ENCODE data around the gene STBD1.

STBD1 gene

GRCh38 chr4:76316131-76316530 lies 9.6 kb downstream of the STBD1 start:
- Histone ChIP-seq H3K27me3 (ENCODE audit: insufficient read depth, low read length) (no peaks in the 10 kb centered on the region), H2AFZ (ENCODE audit: low read length, unreplicated experiment) (no peak overlapping the region), H3K4me3 (ENCODE audit: low read depth, low read length) (no peak overlapping the region), H3K79me2 (ENCODE audit: control insufficient read depth, insufficient read depth, low read length, unreplicated experiment) (no peaks in the 10 kb centered on the region), H3K4me1 (ENCODE audit: control insufficient read depth, insufficient read depth, low read length, unreplicated experiment) (no peaks in the 10 kb centered on the region), H3K27ac (ENCODE audit: low read depth, low read length) (no peak overlapping the region), H3K36me3 (ENCODE audit: insufficient read depth, low read length) (0 out of 2 replicates have a peak, but pooled peaks cover 4% of the 10 kb centered on the region)

- no peaks in the 10 kb centered on the region for H3K27me3 ChIP-seq (ENCODE audit: insufficient read depth, low read length)
- no peak overlapping the region for H2AFZ ChIP-seq (ENCODE audit: low read length, unreplicated experiment)
- H3K4me3 ChIP-seq (ENCODE audit: low read depth, low read length) = no peak overlapping the region
- no peaks in the 10 kb centered on the region for H3K36me3 ChIP-seq (ENCODE audit: insufficient read depth, low read length)
- no peak overlapping the region for H3K27ac ChIP-seq (ENCODE audit: low read depth, low read length)
- no peaks in the 10 kb centered on the region for H3K79me2 ChIP-seq (ENCODE audit: control insufficient read depth, insufficient read depth, low read length, unreplicated experiment)
- no peaks in the 10 kb centered on the region for H3K4me1 ChIP-seq (ENCODE audit: control insufficient read depth, insufficient read depth, low read length, unreplicated experiment)
Measured at GRCh38 chr4:76322236-76322635, 15.7 kb downstream of the STBD1 start.

- Histone ChIP-seq H3K27ac (ENCODE audit: low read depth, low read length) (no peak overlapping the region), H3K36me3 (ENCODE audit: insufficient read depth, low read length) (no peaks in the 10 kb centered on the region), H3K4me1 (ENCODE audit: control insufficient read depth, insufficient read depth, low read length, unreplicated experiment) (no peaks in the 10 kb centered on the region), H3K27me3 (ENCODE audit: insufficient read depth, low read length) (no peaks in the 10 kb centered on the region), H3K79me2 (ENCODE audit: control insufficient read depth, insufficient read depth, low read length, unreplicated experiment) (no peaks in the 10 kb centered on the region), H2AFZ (ENCODE audit: low read length, unreplicated experiment) (no peak overlapping the region), H3K4me3 (ENCODE audit: low read depth, low read length) (no peak overlapping the region)
Measured at GRCh38 chr4:76325072-76325471, 18.5 kb downstream of the STBD1 start.

- Histone ChIP-seq H3K27ac (ENCODE audit: low read depth, low read length) (no peak overlapping the region), H3K27me3 (ENCODE audit: insufficient read depth, low read length) (no peaks in the 10 kb centered on the region), H2AFZ (ENCODE audit: low read length, unreplicated experiment) (no peak overlapping the region), H3K36me3 (ENCODE audit: insufficient read depth, low read length) (no peaks in the 10 kb centered on the region), H3K4me3 (ENCODE audit: low read depth, low read length) (no peak overlapping the region), H3K4me1 (ENCODE audit: control insufficient read depth, insufficient read depth, low read length, unreplicated experiment) (no peaks in the 10 kb centered on the region), H3K79me2 (ENCODE audit: control insufficient read depth, insufficient read depth, low read length, unreplicated experiment) (no peaks in the 10 kb centered on the region)
Measured at GRCh38 chr4:76326515-76326914, 20.0 kb downstream of the STBD1 start.

GRCh38 chr4:76334885-76335284 lies 28.4 kb downstream of the STBD1 start:
- H3K27me3 ChIP-seq (ENCODE audit: insufficient read depth, low read length) = no peaks in the 10 kb centered on the region
- no peak overlapping the region for H2AFZ ChIP-seq (ENCODE audit: low read length, unreplicated experiment)
- no peaks in the 10 kb centered on the region for H3K79me2 ChIP-seq (ENCODE audit: control insufficient read depth, insufficient read depth, low read length, unreplicated experiment)
- no peak overlapping the region for H3K27ac ChIP-seq (ENCODE audit: low read depth, low read length)
- no peak overlapping the region for H3K4me3 ChIP-seq (ENCODE audit: low read depth, low read length)
- H3K4me1 ChIP-seq (ENCODE audit: control insufficient read depth, insufficient read depth, low read length, unreplicated experiment) = no peaks in the 10 kb centered on the region
- H3K36me3 ChIP-seq (ENCODE audit: insufficient read depth, low read length) = no peaks in the 10 kb centered on the region

- Histone ChIP-seq H3K4me1 (ENCODE audit: control insufficient read depth, insufficient read depth, low read length, unreplicated experiment) (peaks cover 8% of the 10 kb centered on the region), H2AFZ (ENCODE audit: low read length, unreplicated experiment) (no peak overlapping the region), H3K27me3 (ENCODE audit: insufficient read depth, low read length) (no peaks in the 10 kb centered on the region), H3K27ac (ENCODE audit: low read depth, low read length) (no peak overlapping the region), H3K4me3 (ENCODE audit: low read depth, low read length) (no peak overlapping the region), H3K36me3 (ENCODE audit: insufficient read depth, low read length) (no peaks in the 10 kb centered on the region), H3K79me2 (ENCODE audit: control insufficient read depth, insufficient read depth, low read length, unreplicated experiment) (no peaks in the 10 kb centered on the region)
Measured at GRCh38 chr4:76339364-76339763, 32.8 kb downstream of the STBD1 start.

- no peak overlapping the region for H3K27ac ChIP-seq (ENCODE audit: low read depth, low read length)
- no peak overlapping the region for H3K4me3 ChIP-seq (ENCODE audit: low read depth, low read length)
- H3K79me2 ChIP-seq (ENCODE audit: control insufficient read depth, insufficient read depth, low read length, unreplicated experiment) = no peaks in the 10 kb centered on the region
- H2AFZ ChIP-seq (ENCODE audit: low read length, unreplicated experiment) = no peak overlapping the region
- peaks cover 8% of the 10 kb centered on the region for H3K4me1 ChIP-seq (ENCODE audit: control insufficient read depth, insufficient read depth, low read length, unreplicated experiment)
- H3K27me3 ChIP-seq (ENCODE audit: insufficient read depth, low read length) = no peaks in the 10 kb centered on the region
- no peaks in the 10 kb centered on the region for H3K36me3 ChIP-seq (ENCODE audit: insufficient read depth, low read length)
Measured at GRCh38 chr4:76341063-76341462, 34.5 kb downstream of the STBD1 start.

GRCh38 chr4:76342191-76342590 lies 35.7 kb downstream of the STBD1 start:
- no peak overlapping the region for H2AFZ ChIP-seq (ENCODE audit: low read length, unreplicated experiment)
- H3K79me2 ChIP-seq (ENCODE audit: control insufficient read depth, insufficient read depth, low read length, unreplicated experiment) = no peaks in the 10 kb centered on the region
- no peak overlapping the region for H3K4me3 ChIP-seq (ENCODE audit: low read depth, low read length)
- peaks cover 8% of the 10 kb centered on the region for H3K4me1 ChIP-seq (ENCODE audit: control insufficient read depth, insufficient read depth, low read length, unreplicated experiment)
- H3K27me3 ChIP-seq (ENCODE audit: insufficient read depth, low read length) = no peaks in the 10 kb centered on the region
- H3K36me3 ChIP-seq (ENCODE audit: insufficient read depth, low read length) = no peaks in the 10 kb centered on the region
- no peak overlapping the region for H3K27ac ChIP-seq (ENCODE audit: low read depth, low read length)

- no peak overlapping the region for H3K27ac ChIP-seq (ENCODE audit: low read depth, low read length)
- peaks cover 8% of the 10 kb centered on the region for H3K4me1 ChIP-seq (ENCODE audit: control insufficient read depth, insufficient read depth, low read length, unreplicated experiment)
- no peak overlapping the region for H3K4me3 ChIP-seq (ENCODE audit: low read depth, low read length)
- H3K36me3 ChIP-seq (ENCODE audit: insufficient read depth, low read length) = no peaks in the 10 kb centered on the region
- H3K79me2 ChIP-seq (ENCODE audit: control insufficient read depth, insufficient read depth, low read length, unreplicated experiment) = no peaks in the 10 kb centered on the region
- no peaks in the 10 kb centered on the region for H3K27me3 ChIP-seq (ENCODE audit: insufficient read depth, low read length)
- H2AFZ ChIP-seq (ENCODE audit: low read length, unreplicated experiment) = no peak overlapping the region
Measured at GRCh38 chr4:76342803-76343202, 36.3 kb downstream of the STBD1 start.

GRCh38 chr4:76354517-76355473 lies 48.3 kb downstream of the STBD1 start:
- Histone ChIP-seq H2AFZ (ENCODE audit: low read length, unreplicated experiment) (no peak overlapping the region), H3K4me3 (ENCODE audit: low read depth, low read length) (no peak overlapping the region), H3K4me1 (ENCODE audit: control insufficient read depth, insufficient read depth, low read length, unreplicated experiment) (no peaks in the 10 kb centered on the region), H3K36me3 (ENCODE audit: insufficient read depth, low read length) (no peaks in the 10 kb centered on the region), H3K27ac (ENCODE audit: low read depth, low read length) (no peak overlapping the region), H3K79me2 (ENCODE audit: control insufficient read depth, insufficient read depth, low read length, unreplicated experiment) (no peaks in the 10 kb centered on the region), H3K27me3 (ENCODE audit: insufficient read depth, low read length) (no peaks in the 10 kb centered on the region)

GRCh38 chr4:76357981-76358380 lies 51.4 kb downstream of the STBD1 start:
- no peak overlapping the region for H3K27ac ChIP-seq (ENCODE audit: low read depth, low read length)
- H2AFZ ChIP-seq (ENCODE audit: low read length, unreplicated experiment) = no peak overlapping the region
- H3K4me3 ChIP-seq (ENCODE audit: low read depth, low read length) = no peak overlapping the region

More at GRCh38 chr4:76357981-76358380, 51.4 kb downstream of the STBD1 start:
- Histone ChIP-seq H3K4me1 (ENCODE audit: control insufficient read depth, insufficient read depth, low read length, unreplicated experiment) (no peaks in the 10 kb centered on the region), H3K36me3 (ENCODE audit: insufficient read depth, low read length) (0 out of 2 replicates have a peak, but pooled peaks cover 5% of the 10 kb centered on the region), H3K27me3 (ENCODE audit: insufficient read depth, low read length) (no peaks in the 10 kb centered on the region), H3K79me2 (ENCODE audit: control insufficient read depth, insufficient read depth, low read length, unreplicated experiment) (no peaks in the 10 kb centered on the region)

Measured in ACC112 (cell line).